Endothelial cell of umbilical vein (primary cell): Measurements from ENCODE around the gene MAFF. TPM values are rescaled to one million over a fixed set of nuclear protein-coding genes. Genes with fewer than 3 reads are reported as not detected.

ENCODE experiments used
- BruUV-seq: library from RNA; stranded (reverse); fragments of 400-500 nt; replicated peaks from 2 replicates; lab custom pipeline; 2021; lab: Mats Ljungman, UMichigan
- CTCF ChIA-PET: fragments of 300-600, 350-600 bp; sonication (Branson Sonifier 250); formaldehyde crosslinking; loops from one replicate; lab custom pipeline; 2021; ENCODE audit warnings: antibody characterized with exemption, inconsistent platforms; lab: Charles Lee
- POLR2A ChIA-PET: fragments of 300-600, 350-600 bp; sonication (Branson Sonifier 250); formaldehyde crosslinking; loops from one replicate; lab custom pipeline; 2021; ENCODE audit warnings: antibody characterized with exemption, inconsistent platforms; lab: Charles Lee
- DNase-seq: peaks from one replicate; pipeline ENCODE4 v3.0.0-alpha.2; 2011; ENCODE audit warnings: low read depth, low spot score
- FAIRE-seq: peaks from 2 replicates; lab custom pipeline; 2011; peaks lifted over from hg19 to GRCh38; lab: Jason Lieb, UNC
- H2AFZ ChIP-seq: 2 replicates; pipeline ENCODE4 v1.6.0; 2012; ENCODE audit warnings: low read depth, low read length, control low read depth, inconsistent platforms
- H3K27ac ChIP-seq: 2 replicates; pipeline ENCODE4 v1.5.1; 2011; ENCODE audit warnings: low read depth, mild to moderate bottlenecking, control low read depth, low read length, moderate library complexity; ENCODE audit not compliant: insufficient read depth
- H3K27me3 ChIP-seq, 2 experiments: 2 replicates each; pipeline versions ENCODE4 v1.6.0 to v1.6.1; 2011; ENCODE audit warnings: low read length in 2 of 2, mixed read lengths in 1 of 2; ENCODE audit not compliant: control insufficient read depth in 2 of 2, insufficient read depth in 2 of 2
- H3K36me3 ChIP-seq, 2 experiments: 2 replicates in 1 of 2; 3 replicates in 1 of 2; pipeline ENCODE4 v1.5.1; 2011; ENCODE audit warnings: low read length in 2 of 2, mild to moderate bottlenecking in 1 of 2, moderate library complexity in 1 of 2; ENCODE audit not compliant: control insufficient read depth in 2 of 2, insufficient read depth in 2 of 2; ENCODE audit errors: extremely low read depth in 1 of 2
- H3K4me1 ChIP-seq: 3 replicates; pipeline ENCODE4 v1.5.1; 2011; ENCODE audit warnings: mild to moderate bottlenecking, low read length; ENCODE audit not compliant: control insufficient read depth, insufficient read depth; ENCODE audit errors: extremely low read depth
- H3K4me2 ChIP-seq: 2 replicates; pipeline ENCODE4 v1.6.1; 2011; ENCODE audit warnings: low read length, control low read depth, mixed read lengths; ENCODE audit not compliant: insufficient read depth
- H3K4me3 ChIP-seq, 3 experiments: fragments of 200-600 bp in 1 of 3; sonication (generic), shearing (Covaris generic) in 1 of 3; replicated peaks in 1 of 3; 2 replicates each; pipeline ENCODE4 v1.5.1; 2011 to 2016; ENCODE audit warnings: control low read depth in 3 of 3, low read length in 3 of 3, mild to moderate bottlenecking in 2 of 3, inconsistent platforms in 1 of 3, low read depth in 1 of 3, moderate library complexity in 1 of 3; ENCODE audit not compliant: insufficient read depth in 1 of 3
- H3K79me2 ChIP-seq: 2 replicates; pipeline ENCODE4 v1.6.0; 2012; ENCODE audit warnings: low read length, inconsistent platforms; ENCODE audit not compliant: control insufficient read depth, insufficient read depth
- H3K9ac ChIP-seq: replicated peaks from 2 replicates; pipeline ENCODE3; 2011; ENCODE audit warnings: low read length, control low read depth; ENCODE audit not compliant: insufficient read depth; ENCODE audit errors: extremely low read depth
- H3K9me1 ChIP-seq: replicated peaks from 3 replicates; pipeline ENCODE4 v1.6.0; 2011; ENCODE audit warnings: mild to moderate bottlenecking, low read length; ENCODE audit not compliant: control insufficient read depth, insufficient read depth; ENCODE audit errors: extremely low read depth
- H3K9me3 ChIP-seq: replicated peaks from 2 replicates; pipeline ENCODE4 v1.5.1; 2012; ENCODE audit warnings: low read length, inconsistent platforms; ENCODE audit not compliant: control insufficient read depth, insufficient read depth
- H4K20me1 ChIP-seq: replicated peaks from 2 replicates; pipeline ENCODE3; 2011; ENCODE audit warnings: mild to moderate bottlenecking, low read length; ENCODE audit not compliant: control insufficient read depth, insufficient read depth; ENCODE audit errors: extremely low read depth
- CTCF ChIP-seq, 2 donors: IDR thresholded peaks; 1 replicate in 1 of 2; 2 replicates in 1 of 2; pipeline ENCODE4 v1.5.1; 2011; ENCODE audit warnings: low read length in 2 of 2, mild to moderate bottlenecking in 2 of 2, moderate library complexity in 2 of 2, control low read depth in 1 of 2, inconsistent platforms in 1 of 2, low read depth in 1 of 2; ENCODE audit not compliant: insufficient read depth in 1 of 2; ENCODE audit errors: extremely low read depth in 1 of 2
- EZH2 ChIP-seq: IDR thresholded peaks from 2 replicates; pipeline ENCODE4 v1.6.1; 2012; ENCODE audit warnings: borderline replicate concordance, low read depth, mild to moderate bottlenecking, moderate library complexity, low read length, inconsistent platforms; ENCODE audit not compliant: severe bottlenecking
- FOS ChIP-seq: IDR thresholded peaks from 2 replicates; pipeline ENCODE4 v1.6.1; 2011; ENCODE audit warnings: mild to moderate bottlenecking, low read length, moderate library complexity, borderline replicate concordance; ENCODE audit not compliant: insufficient read depth
- GATA2 ChIP-seq: IDR thresholded peaks from 2 replicates; pipeline ENCODE4 v1.7.0; 2011; ENCODE audit warnings: low read depth, mild to moderate bottlenecking, moderate library complexity, mixed read lengths, low read length; ENCODE audit not compliant: insufficient read length, insufficient read depth
- JUN ChIP-seq: IDR thresholded peaks from 2 replicates; pipeline ENCODE4 v1.6.1; 2011; ENCODE audit warnings: borderline replicate concordance, low read depth; ENCODE audit not compliant: insufficient read length, insufficient read depth
- MAX ChIP-seq: IDR thresholded peaks from 2 replicates; pipeline ENCODE4 v1.6.1; 2011; ENCODE audit not compliant: insufficient read depth, insufficient read length
- MYC ChIP-seq: IDR thresholded peaks from one replicate; pipeline ENCODE4 v1.6.1; 2011; ENCODE audit warnings: mild to moderate bottlenecking, low read depth, low read length
- POLR2A ChIP-seq: IDR thresholded peaks from 2 replicates; pipeline ENCODE4 v1.6.1; 2012; ENCODE audit warnings: low read depth, mild to moderate bottlenecking, control low read depth, low read length
- POLR2AphosphoS5 ChIP-seq: IDR thresholded peaks from 2 replicates; pipeline ENCODE4 v1.6.1; 2012; ENCODE audit warnings: low read depth, mild to moderate bottlenecking, control low read depth, low read length, moderate library complexity; ENCODE audit not compliant: insufficient read depth
- dilution Hi-C: fragments of 300-500 bp; cut with MboI; formaldehyde crosslinking; loops from one replicate; pipeline ENCODE4 v1.15.0; 2019; ENCODE audit warnings: low sequenced_read_pairs; ENCODE audit not compliant: extremely low pct_ligation_motif_present
- intact Hi-C: fragments of 100-400 bp; cut with micrococcal nuclease; formaldehyde crosslinking; loops from one replicate; pipeline ENCODE4 v1.10.0; 2022
- polyA plus RNA-seq, 4 experiments: library from polyadenylated mRNA; depleted of rRNA in 3 of 4; stranded (reverse) in 3 of 4; unstranded in 1 of 4; fragments of >200 nt; gene quantifications; 2 replicates each; pipeline versions ENCODE4 v1.2.1 to v1.2.3, GENCODE V29; 2011 to 2012; ENCODE audit warnings: missing spikeins in 1 of 4
- total RNA-seq: library from RNA; stranded (reverse); gene quantifications from 2 replicates; pipeline ENCODE4 v1.2.3, GENCODE V29; 2021

Gene MAFF
- total and polyA plus RNA-seq, 2 donors (not counting 3 experiments of a cell fraction or from before 2014, with no cell fraction given) = 29.0 to 61.2 TPM

GRCh38 chr22:38212442-38212841 lies 10.6 kb downstream of the MAFF start:
- dilution Hi-C loops (no loop called here), intact Hi-C loops (loop anchor here (2.0 kb wide), 1 partner anchor 98 kb away; no protein-coding TSS in a partner anchor)
- H3K4me1 ChIP-seq = peaks cover 9% of the 10 kb centered on the region
- no peak overlapping the region for H3K4me2 ChIP-seq
- H3K27me3 ChIP-seq = no peaks in the 10 kb centered on the region
- no peaks in the 10 kb centered on the region for H3K9me3 ChIP-seq
- CTCF ChIA-PET = interaction anchor here (1.0 to 2.3 kb wide), 4 partner anchors 98 to 160 kb away, joined by 3 to 16 read pairs (median 6); no protein-coding TSS in a partner anchor
- no TSS peak for BruUV-seq
- H3K27ac ChIP-seq = no peak overlapping the region
- no peak overlapping the region for H3K9ac ChIP-seq
- no peak for FAIRE-seq
- POLR2A ChIA-PET = interaction anchor here (0.6 kb wide), 1 partner anchor 76 kb away, joined by 11 read pairs; no protein-coding TSS in a partner anchor
- H3K4me3 ChIP-seq = no peak overlapping the region
- H3K36me3 ChIP-seq = peaks cover 19 to 23% of the 10 kb centered on the region in 2 experiments
- H2AFZ ChIP-seq = no peak overlapping the region
- DNase-seq = no peak
- H3K9me1 ChIP-seq = no peaks in the 10 kb centered on the region
- no peak for TF ChIP-seq POLR2A
- no peak for TF ChIP-seq GATA2
- TF ChIP-seq JUN = no peak
- no peak for TF ChIP-seq EZH2
- TF ChIP-seq MYC = no peak
- TF ChIP-seq FOS = no peak
- no peak for TF ChIP-seq MAX
- no peak for TF ChIP-seq POLR2AphosphoS5
- TF ChIP-seq CTCF (IDR thresholded peaks at IDR 0.05; ENCODE audit: extremely low read depth in 1 of 2, insufficient read depth in 1 of 2, low read depth in 1 of 2, low read length in 2 of 2) = no peak
- peaks cover 66% of the 10 kb centered on the region for H3K79me2 ChIP-seq
- H4K20me1 ChIP-seq = no peaks in the 10 kb centered on the region
